SK-N-SH (cell line): ENCODE results near the gene GMFB. TPM values are rescaled to one million over a fixed set of nuclear protein-coding genes. Genes with fewer than 3 reads are reported as not detected.

Experiments used
- CTCF ChIA-PET: fragments of 300-600, 350-600 bp; formaldehyde crosslinking; extraction: SDS; loops from one replicate; lab custom pipeline; 2021; lab: Yijun Ruan, JAX
- POLR2A ChIA-PET: fragments of 350-600 bp; sonication (Branson Sonifier 250); formaldehyde crosslinking; extraction: SDS; loops from one replicate; lab custom pipeline; 2020; ENCODE audit warnings: antibody characterized with exemption, inconsistent platforms; lab: Yijun Ruan, JAX
- DNase-seq: peaks from one replicate; pipeline ENCODE4 v3.0.0; 2012
- H2AFZ ChIP-seq: fragments of 200-600 bp; sonication (generic); 2 replicates; pipeline ENCODE4 v1.8.1; 2016; ENCODE audit warnings: antibody characterized with exemption, mild to moderate bottlenecking, low read depth
- H3F3A ChIP-seq: fragments of 200-600 bp; sonication (generic); replicated peaks from 2 replicates; pipeline ENCODE3; 2016; ENCODE audit warnings: antibody characterized with exemption, mild to moderate bottlenecking; ENCODE audit not compliant: insufficient read depth
- H3K27ac ChIP-seq, 2 experiments: fragments of 200-500 bp in 1 of 2; fragments of 200-600 bp in 1 of 2; sonication (Bioruptor generic) in 1 of 2; sonication (generic), shearing (Covaris generic) in 1 of 2; 2 replicates each; pipeline versions ENCODE4 v1.5.1 to v1.6.1; 2014 to 2016; ENCODE audit warnings: low read depth in 2 of 2, inconsistent platforms in 1 of 2, low read length in 1 of 2, mild to moderate bottlenecking in 1 of 2, mixed read lengths in 1 of 2
- H3K27me3 ChIP-seq: fragments of 200-600 bp; sonication (generic), shearing (Covaris generic); 2 replicates; pipeline ENCODE4 v1.6.1; 2016; ENCODE audit warnings: mixed run types; ENCODE audit not compliant: insufficient read depth
- H3K36me3 ChIP-seq, 2 experiments: fragments of 200-500 bp in 1 of 2; fragments of 200-600 bp in 1 of 2; sonication (Bioruptor generic) in 1 of 2; sonication (generic) in 1 of 2; replicated peaks in 1 of 2; 2 replicates each; pipeline versions ENCODE3 to v1.5.1; 2014 to 2016; ENCODE audit warnings: low read length in 1 of 2, mild to moderate bottlenecking in 1 of 2; ENCODE audit not compliant: insufficient read depth in 2 of 2, control insufficient read depth in 1 of 2
- H3K4me1 ChIP-seq, 2 experiments: fragments of 200-500 bp in 1 of 2; fragments of 200-600 bp in 1 of 2; sonication (Bioruptor generic) in 1 of 2; sonication (generic), shearing (Covaris generic) in 1 of 2; 2 replicates each; pipeline versions ENCODE4 v1.5.1 to v1.6.1; 2014 to 2016; ENCODE audit warnings: low read depth in 1 of 2, low read length in 1 of 2, mixed run types in 1 of 2; ENCODE audit not compliant: insufficient read depth in 2 of 2, control insufficient read depth in 1 of 2
- H3K4me2 ChIP-seq: fragments of 200-600 bp; sonication (generic), shearing (Covaris generic); 2 replicates; pipeline ENCODE4 v1.6.1; 2017; ENCODE audit warnings: mixed run types
- H3K4me3 ChIP-seq, 2 experiments: fragments of 200-500 bp in 1 of 2; fragments of 200-600 bp in 1 of 2; sonication (Bioruptor generic) in 1 of 2; sonication (generic), shearing (Covaris generic) in 1 of 2; 2 replicates each; pipeline versions ENCODE4 v1.5.1 to v1.8.1; 2014 to 2016; ENCODE audit warnings: low read depth in 2 of 2, inconsistent platforms in 1 of 2, low read length in 1 of 2, mild to moderate bottlenecking in 1 of 2, mixed read lengths in 1 of 2, moderate library complexity in 1 of 2
- H3K79me2 ChIP-seq: fragments of 200-600 bp; sonication (generic); 2 replicates; pipeline ENCODE4 v1.8.1; 2017; ENCODE audit warnings: mild to moderate bottlenecking; ENCODE audit not compliant: insufficient read depth
- H3K9ac ChIP-seq: fragments of 200-600 bp; sonication (generic); 2 replicates; pipeline ENCODE4 v1.6.1; 2017; ENCODE audit warnings: mixed run types
- H3K9me2 ChIP-seq: fragments of 200-600 bp; sonication (generic); 2 replicates; pipeline ENCODE4 v1.6.1; 2017; ENCODE audit warnings: mixed run types
- H3K9me3 ChIP-seq: fragments of 200-600 bp; sonication (generic); 2 replicates; pipeline ENCODE4 v1.6.1; 2017; ENCODE audit warnings: mixed run types, mild to moderate bottlenecking, moderate library complexity
- H4K20me1 ChIP-seq: fragments of 200-600 bp; sonication (generic); 2 replicates; pipeline ENCODE4 v1.6.1; 2017; ENCODE audit warnings: mild to moderate bottlenecking, mixed run types; ENCODE audit not compliant: insufficient read depth
- ELF1 ChIP-seq: IDR thresholded peaks from 2 replicates; pipeline ENCODE4 v1.4.0; 2012
- EP300 ChIP-seq, 2 experiments: IDR thresholded peaks; 2 replicates each; pipeline versions ENCODE4 v1.4.0 to v1.6.1; 2012; ENCODE audit warnings: borderline replicate concordance in 1 of 2, low read depth in 1 of 2, low read length in 1 of 2
- EZH2phosphoT487 ChIP-seq: fragments of 200-600 bp; sonication (generic); IDR thresholded peaks from 2 replicates; pipeline ENCODE4 v1.6.1; 2017; ENCODE audit warnings: low read depth, mixed run types, mild to moderate bottlenecking, antibody characterized with exemption, moderate library complexity, borderline replicate concordance
- FOSL2 ChIP-seq: IDR thresholded peaks from 2 replicates; pipeline ENCODE4 v1.4.0; 2012; ENCODE audit warnings: low read depth, mild to moderate bottlenecking, moderate library complexity, borderline replicate concordance
- FOXJ3 ChIP-seq: sonication (generic); formaldehyde crosslinking; IDR thresholded peaks from 2 replicates; pipeline ENCODE4 v1.5.1; 2020; ENCODE audit warnings: mild to moderate bottlenecking, missing genetic modification reagents
- FOXM1 ChIP-seq: IDR thresholded peaks from 2 replicates; pipeline ENCODE4 v1.4.0; 2012; ENCODE audit warnings: low read depth, mild to moderate bottlenecking
- GABPA ChIP-seq: IDR thresholded peaks from 2 replicates; pipeline ENCODE4 v1.4.0; 2012; ENCODE audit warnings: low read depth, mild to moderate bottlenecking
- JUND ChIP-seq: IDR thresholded peaks from 2 replicates; pipeline ENCODE4 v1.4.0; 2012
- MAX ChIP-seq: IDR thresholded peaks from 2 replicates; pipeline ENCODE4 v1.4.0; 2012; ENCODE audit warnings: low read depth
- POLR2AphosphoS5 ChIP-seq: IDR thresholded peaks from 2 replicates; pipeline ENCODE4 v1.6.1; 2012; ENCODE audit warnings: low read depth, low read length
- RAD21 ChIP-seq: IDR thresholded peaks from 2 replicates; pipeline ENCODE4 v1.6.1; 2012; ENCODE audit warnings: mild to moderate bottlenecking, low read length
- RFX5 ChIP-seq: IDR thresholded peaks from 2 replicates; pipeline ENCODE4 v1.6.1; 2012; ENCODE audit warnings: mild to moderate bottlenecking, improper control_type of control experiment, low read length
- SIN3A ChIP-seq: IDR thresholded peaks from 2 replicates; pipeline ENCODE4 v1.6.1; 2012; ENCODE audit warnings: low read depth, mild to moderate bottlenecking, low read length, moderate library complexity, borderline replicate concordance
- SMC3 ChIP-seq: IDR thresholded peaks from 2 replicates; pipeline ENCODE4 v1.6.1; 2012; ENCODE audit warnings: low read depth, low read length, improper control_type of control experiment
- TAF1 ChIP-seq: IDR thresholded peaks from 2 replicates; pipeline ENCODE4 v1.6.1; 2012; ENCODE audit warnings: low read depth, mild to moderate bottlenecking, low read length, moderate library complexity, borderline replicate concordance
- TCF12 ChIP-seq: IDR thresholded peaks from 2 replicates; pipeline ENCODE4 v1.4.0; 2012
- USF1 ChIP-seq: IDR thresholded peaks from 2 replicates; pipeline ENCODE4 v1.4.0; 2012; ENCODE audit warnings: low read depth, borderline replicate concordance
- USF2 ChIP-seq: fragments of 150-350 bp; IDR thresholded peaks from 2 replicates; pipeline ENCODE4 v1.6.1; 2017; ENCODE audit warnings: antibody characterized with exemption, low read length, low read depth, borderline replicate concordance
- YY1 ChIP-seq: IDR thresholded peaks from 2 replicates; pipeline ENCODE4 v1.4.0; 2012; ENCODE audit warnings: low read depth, mild to moderate bottlenecking
- WGBS: methylation state at CpG from one replicate; pipeline ENCODE4 v1.1.6; 2017; ENCODE audit warnings: low lambda C conversion rate; 5-methylcytosine and 5-hydroxymethylcytosine counted together
- polyA plus RNA-seq, 3 experiments: library from polyadenylated mRNA; depleted of rRNA; stranded (reverse); fragments of >200 nt; gene quantifications; 2 replicates each; pipeline ENCODE4 v1.2.3, GENCODE V29; 2012
- TF ChIP-seq, protein P1 (sequence below): fragments of 200-600 bp; sonication (generic); IDR thresholded peaks from 2 replicates; pipeline ENCODE4 v1.6.1; 2017; ENCODE audit warnings: antibody characterized with exemption, mild to moderate bottlenecking, moderate library complexity
- TF ChIP-seq, protein P2 (sequence below): IDR thresholded peaks from 2 replicates; pipeline ENCODE4 v1.4.0; 2012; ENCODE audit warnings: low read depth, borderline replicate concordance

Gene GMFB
- polyA plus RNA-seq, 1 of the 3 experiments (the other 2 are of a cell fraction) = 9.4 TPM

GRCh38 chr14:54427871-54428270, 60.9 kb downstream of the GMFB start:
- Histone ChIP-seq H3K9me2 (no peaks in the 10 kb centered on the region), H3K79me2 (peaks cover 37% of the 10 kb centered on the region), H3K4me2 (no peak overlapping the region), H3F3A (peaks cover 2% of the 10 kb centered on the region), H3K9me3 (no peaks in the 10 kb centered on the region), H4K20me1 (peaks cover 7% of the 10 kb centered on the region; the same call in 1 of the 2 replicates), H3K4me1 (peaks cover 0 to 2% of the 10 kb centered on the region in 2 experiments; a peak in 1 of 4 replicates), H3K4me3 (no peak overlapping the region), H3K27me3 (no peaks in the 10 kb centered on the region), H3K27ac (no peak overlapping the region), H3K36me3 (peaks cover 63 to 78% of the 10 kb centered on the region in 2 experiments), H3K9ac (no peak overlapping the region), H2AFZ (no peak overlapping the region)
- DNase-seq = no peak
- no peak for TF ChIP-seq MAX
- TF ChIP-seq, protein P1, sequence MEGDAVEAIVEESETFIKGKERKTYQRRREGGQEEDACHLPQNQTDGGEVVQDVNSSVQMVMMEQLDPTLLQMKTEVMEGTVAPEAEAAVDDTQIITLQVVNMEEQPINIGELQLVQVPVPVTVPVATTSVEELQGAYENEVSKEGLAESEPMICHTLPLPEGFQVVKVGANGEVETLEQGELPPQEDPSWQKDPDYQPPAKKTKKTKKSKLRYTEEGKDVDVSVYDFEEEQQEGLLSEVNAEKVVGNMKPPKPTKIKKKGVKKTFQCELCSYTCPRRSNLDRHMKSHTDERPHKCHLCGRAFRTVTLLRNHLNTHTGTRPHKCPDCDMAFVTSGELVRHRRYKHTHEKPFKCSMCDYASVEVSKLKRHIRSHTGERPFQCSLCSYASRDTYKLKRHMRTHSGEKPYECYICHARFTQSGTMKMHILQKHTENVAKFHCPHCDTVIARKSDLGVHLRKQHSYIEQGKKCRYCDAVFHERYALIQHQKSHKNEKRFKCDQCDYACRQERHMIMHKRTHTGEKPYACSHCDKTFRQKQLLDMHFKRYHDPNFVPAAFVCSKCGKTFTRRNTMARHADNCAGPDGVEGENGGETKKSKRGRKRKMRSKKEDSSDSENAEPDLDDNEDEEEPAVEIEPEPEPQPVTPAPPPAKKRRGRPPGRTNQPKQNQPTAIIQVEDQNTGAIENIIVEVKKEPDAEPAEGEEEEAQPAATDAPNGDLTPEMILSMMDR = no peak
- no peak for TF ChIP-seq FOXM1
- TF ChIP-seq, protein P2, sequence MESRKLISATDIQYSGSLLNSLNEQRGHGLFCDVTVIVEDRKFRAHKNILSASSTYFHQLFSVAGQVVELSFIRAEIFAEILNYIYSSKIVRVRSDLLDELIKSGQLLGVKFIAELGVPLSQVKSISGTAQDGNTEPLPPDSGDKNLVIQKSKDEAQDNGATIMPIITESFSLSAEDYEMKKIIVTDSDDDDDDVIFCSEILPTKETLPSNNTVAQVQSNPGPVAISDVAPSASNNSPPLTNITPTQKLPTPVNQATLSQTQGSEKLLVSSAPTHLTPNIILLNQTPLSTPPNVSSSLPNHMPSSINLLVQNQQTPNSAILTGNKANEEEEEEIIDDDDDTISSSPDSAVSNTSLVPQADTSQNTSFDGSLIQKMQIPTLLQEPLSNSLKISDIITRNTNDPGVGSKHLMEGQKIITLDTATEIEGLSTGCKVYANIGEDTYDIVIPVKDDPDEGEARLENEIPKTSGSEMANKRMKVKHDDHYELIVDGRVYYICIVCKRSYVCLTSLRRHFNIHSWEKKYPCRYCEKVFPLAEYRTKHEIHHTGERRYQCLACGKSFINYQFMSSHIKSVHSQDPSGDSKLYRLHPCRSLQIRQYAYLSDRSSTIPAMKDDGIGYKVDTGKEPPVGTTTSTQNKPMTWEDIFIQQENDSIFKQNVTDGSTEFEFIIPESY = no peak
- no peak for TF ChIP-seq SIN3A
- TF ChIP-seq RAD21 = no peak
- no peak for TF ChIP-seq USF2
- TF ChIP-seq TAF1 = no peak
- ChIA-PET CTCF (interaction anchor here (0.5 to 2.3 kb wide), 2 partner anchors 24 to 132 kb away, joined by 3 to 6 read pairs; no protein-coding TSS in a partner anchor), POLR2A (no interaction called here)
- 98% methylated on average over 3 of the region's 3 CpGs for WGBS

- no peaks in the 10 kb centered on the region for H4K20me1 ChIP-seq
- H3K36me3 ChIP-seq = peaks cover 59 to 63% of the 10 kb centered on the region in 2 experiments
- H3K4me1 ChIP-seq = no peaks in the 10 kb centered on the region
- H3K27me3 ChIP-seq = no peaks in the 10 kb centered on the region
- no peak overlapping the region for H3K4me2 ChIP-seq
- H3K27ac ChIP-seq = no peak overlapping the region
- DNase-seq = no peak
- H3K9ac ChIP-seq = no peak overlapping the region
- WGBS = 97% methylated on average over 3 of the region's 3 CpGs
- H3K79me2 ChIP-seq = peaks cover 15% of the 10 kb centered on the region
- H3F3A ChIP-seq = peaks cover 8% of the 10 kb centered on the region
- H3K9me2 ChIP-seq = no peaks in the 10 kb centered on the region
- ChIA-PET POLR2A (no interaction called here), CTCF (interaction anchor here (2.6 kb wide), 1 partner anchor 16 kb away, joined by 8 read pairs; the partner anchor contains the start of gene CNIH1)
- no peaks in the 10 kb centered on the region for H3K9me3 ChIP-seq
- no peak overlapping the region for H3K4me3 ChIP-seq
- no peak overlapping the region for H2AFZ ChIP-seq
- TF ChIP-seq FOXJ3 (no peak), USF2 (no peak), EZH2phosphoT487 (no peak), SMC3 (no peak), YY1 (no peak), GABPA (no peak), TCF12 (no peak), POLR2AphosphoS5 (no peak), FOSL2 (no peak), JUND (no peak), EP300 (IDR thresholded peaks at IDR 0.05; ENCODE audit: borderline replicate concordance in 1 of 2, low read depth in 1 of 2, low read length in 1 of 2) (no peak), FOXM1 (no peak), USF1 (no peak), ELF1 (no peak), RFX5 (no peak)
These were observed 63.1 kb downstream of the GMFB start for GRCh38 chr14:54425537-54426274.
